OCI-LY3 (cell line): ENCODE results near the gene NUMBL.
A peak's percentile ranks its signal among the peaks of the same experiment; 100 is the strongest.

Experiments
- H2AFZ ChIP-seq: fragments of 200-600, 300-600 bp; shearing (Covaris generic); 2 replicates; pipeline ENCODE4 v1.6.0; 2014; ENCODE audit warnings: antibody characterized with exemption, low read depth, low read length
- H3K27ac ChIP-seq: fragments of 200-600, 300-600 bp; sonication (generic); 2 replicates; pipeline ENCODE4 v1.5.1; 2014; ENCODE audit warnings: mild to moderate bottlenecking, low read length, moderate library complexity, mixed read lengths
- H3K27me3 ChIP-seq: fragments of 200-600, 300-600 bp; sonication (generic); 2 replicates; pipeline ENCODE4 v1.6.1; 2014; ENCODE audit warnings: low read depth, low read length, mixed read lengths
- H3K36me3 ChIP-seq: fragments of 200-600, 300-600 bp; sonication (generic); replicated peaks from 2 replicates; pipeline ENCODE3; 2014; ENCODE audit warnings: low read depth, low read length, mixed read lengths
- H3K4me1 ChIP-seq: fragments of 300-600, 200-600 bp; sonication (generic); 2 replicates; pipeline ENCODE4 v1.6.1; 2014; ENCODE audit warnings: low read length, mixed read lengths
- H3K4me2 ChIP-seq: fragments of 200-600, 300-600 bp; sonication (generic); 2 replicates; pipeline ENCODE4 v1.6.1; 2014; ENCODE audit warnings: low read length, mixed read lengths
- H3K4me3 ChIP-seq: fragments of 300-600, 200-600 bp; sonication (generic); 2 replicates; pipeline ENCODE4 v1.5.1; 2014; ENCODE audit warnings: antibody characterized with exemption, mild to moderate bottlenecking, low read length, moderate library complexity
- H3K79me2 ChIP-seq: fragments of 300-600, 200-600 bp; shearing (Covaris generic); 2 replicates; pipeline ENCODE4 v1.6.1; 2014; ENCODE audit warnings: mild to moderate bottlenecking, low read length, mixed read lengths
- H3K9ac ChIP-seq: fragments of 300-600, 200-600 bp; shearing (Covaris generic); 2 replicates; pipeline ENCODE4 v1.6.0; 2014; ENCODE audit warnings: mild to moderate bottlenecking, low read length, moderate library complexity
- H3K9me3 ChIP-seq: fragments of 200-600, 300-600 bp; shearing (Covaris generic); 2 replicates; pipeline ENCODE4 v1.6.1; 2014; ENCODE audit warnings: low read length, mixed read lengths; ENCODE audit not compliant: insufficient read depth
- H4K20me1 ChIP-seq: fragments of 200-600, 300-600 bp; sonication (generic); 2 replicates; pipeline ENCODE4 v1.6.1; 2016; ENCODE audit warnings: low read length, mixed read lengths; ENCODE audit not compliant: insufficient read depth
- EZH2phosphoT487 ChIP-seq: fragments of 200-600 bp; shearing (Covaris generic); IDR thresholded peaks from 2 replicates; pipeline ENCODE4 v1.6.1; 2018; ENCODE audit warnings: antibody characterized with exemption, mixed run types, low read depth
- TF ChIP-seq, protein P1 (sequence below): fragments of 200-600, 300-600 bp; sonication (generic); IDR thresholded peaks from 2 replicates; pipeline ENCODE4 v1.5.1; 2014; ENCODE audit warnings: antibody characterized with exemption, low read length, low read depth

Gene NUMBL

DNA sequence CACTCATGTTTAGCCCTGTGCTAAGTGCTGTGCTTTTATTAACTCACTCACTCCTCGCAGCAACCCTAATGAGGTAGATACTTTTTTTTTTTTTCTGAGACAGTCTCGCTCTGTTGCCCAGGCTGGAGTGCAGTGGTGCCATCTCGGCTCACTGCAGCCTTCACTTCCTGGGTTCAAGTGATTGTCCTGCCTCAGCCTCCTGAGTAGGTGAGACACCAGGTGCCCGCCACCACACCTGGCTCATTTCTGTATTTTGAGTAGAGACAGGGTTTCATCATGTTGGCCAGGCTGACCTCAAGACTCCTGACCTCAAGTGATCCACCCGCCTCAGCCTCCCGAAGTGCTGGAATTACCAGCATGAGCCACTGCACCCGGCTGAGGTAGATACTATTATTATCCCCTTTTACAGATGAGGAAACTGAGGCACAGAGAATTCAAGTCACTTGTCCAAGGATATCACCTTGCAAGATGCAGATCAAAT lies 29.0 kb upstream of the NUMBL start:
- Histone ChIP-seq H3K79me2 (peaks cover 58% of the 10 kb centered on the region), H3K27me3 (no peaks in the 10 kb centered on the region), H3K4me2 (peak overlapping the region; percentile 100), H3K9me3 (no peaks in the 10 kb centered on the region), H4K20me1 (no peaks in the 10 kb centered on the region), H3K4me1 (peaks cover 32% of the 10 kb centered on the region), H3K36me3 (peaks cover 23% of the 10 kb centered on the region), H3K27ac (no peak overlapping the region), H3K4me3 (peak overlapping the region; percentile 79), H3K9ac (peak overlapping the region; percentile 90; the same call in 1 of the 2 replicates), H2AFZ (no peak overlapping the region)
- TF ChIP-seq EZH2phosphoT487: no peak
- TF ChIP-seq, protein P1, sequence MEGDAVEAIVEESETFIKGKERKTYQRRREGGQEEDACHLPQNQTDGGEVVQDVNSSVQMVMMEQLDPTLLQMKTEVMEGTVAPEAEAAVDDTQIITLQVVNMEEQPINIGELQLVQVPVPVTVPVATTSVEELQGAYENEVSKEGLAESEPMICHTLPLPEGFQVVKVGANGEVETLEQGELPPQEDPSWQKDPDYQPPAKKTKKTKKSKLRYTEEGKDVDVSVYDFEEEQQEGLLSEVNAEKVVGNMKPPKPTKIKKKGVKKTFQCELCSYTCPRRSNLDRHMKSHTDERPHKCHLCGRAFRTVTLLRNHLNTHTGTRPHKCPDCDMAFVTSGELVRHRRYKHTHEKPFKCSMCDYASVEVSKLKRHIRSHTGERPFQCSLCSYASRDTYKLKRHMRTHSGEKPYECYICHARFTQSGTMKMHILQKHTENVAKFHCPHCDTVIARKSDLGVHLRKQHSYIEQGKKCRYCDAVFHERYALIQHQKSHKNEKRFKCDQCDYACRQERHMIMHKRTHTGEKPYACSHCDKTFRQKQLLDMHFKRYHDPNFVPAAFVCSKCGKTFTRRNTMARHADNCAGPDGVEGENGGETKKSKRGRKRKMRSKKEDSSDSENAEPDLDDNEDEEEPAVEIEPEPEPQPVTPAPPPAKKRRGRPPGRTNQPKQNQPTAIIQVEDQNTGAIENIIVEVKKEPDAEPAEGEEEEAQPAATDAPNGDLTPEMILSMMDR: no peak

DNA sequence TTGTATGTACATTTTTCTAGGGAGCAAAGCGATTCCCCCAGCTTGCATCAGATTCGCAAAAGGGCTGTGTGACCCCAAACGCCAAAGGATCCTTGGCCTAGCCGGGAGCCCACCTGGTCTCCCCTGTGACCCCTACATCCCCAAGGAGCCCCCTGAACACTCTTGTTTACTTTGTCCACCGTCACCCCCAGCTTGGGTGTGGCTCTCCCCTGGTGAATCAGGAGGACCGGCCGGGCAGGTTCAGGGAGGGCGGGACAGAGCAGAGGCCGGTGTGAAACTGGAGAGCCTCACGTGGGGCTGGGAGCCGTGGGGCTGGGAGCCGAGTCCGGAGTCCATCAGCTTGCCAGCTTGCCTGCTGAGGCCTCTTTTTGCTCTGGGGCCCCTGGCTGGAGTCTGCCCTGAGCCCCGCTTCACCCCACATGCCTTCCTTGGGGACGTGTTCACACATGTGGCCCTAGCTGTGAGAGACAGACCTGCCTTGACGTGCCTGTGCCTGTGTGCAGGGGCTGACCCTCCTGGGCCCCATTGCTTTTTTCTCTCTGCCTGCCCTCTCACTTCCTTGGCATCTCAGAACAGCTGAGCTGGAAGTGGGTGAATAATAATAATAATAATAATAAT lies 28.4 kb upstream of the NUMBL start:
- no peak for TF ChIP-seq EZH2phosphoT487
- TF ChIP-seq, protein P1: no peak
- no peaks in the 10 kb centered on the region for H3K27me3 ChIP-seq
- peaks cover 23% of the 10 kb centered on the region for H3K36me3 ChIP-seq
- peak overlapping the region; percentile 43; the same call in 1 of the 2 replicates for H2AFZ ChIP-seq
- H3K79me2 ChIP-seq: peaks cover 60% of the 10 kb centered on the region
- peak overlapping the region; percentile 100 for H3K4me2 ChIP-seq
- no peaks in the 10 kb centered on the region for H4K20me1 ChIP-seq
- peak overlapping the region; percentile 40 for H3K27ac ChIP-seq
- peak overlapping the region; percentile 79 for H3K4me3 ChIP-seq
- H3K9me3 ChIP-seq: no peaks in the 10 kb centered on the region
- H3K4me1 ChIP-seq: peaks cover 36% of the 10 kb centered on the region
- H3K9ac ChIP-seq: peak overlapping the region; percentile 90

DNA sequence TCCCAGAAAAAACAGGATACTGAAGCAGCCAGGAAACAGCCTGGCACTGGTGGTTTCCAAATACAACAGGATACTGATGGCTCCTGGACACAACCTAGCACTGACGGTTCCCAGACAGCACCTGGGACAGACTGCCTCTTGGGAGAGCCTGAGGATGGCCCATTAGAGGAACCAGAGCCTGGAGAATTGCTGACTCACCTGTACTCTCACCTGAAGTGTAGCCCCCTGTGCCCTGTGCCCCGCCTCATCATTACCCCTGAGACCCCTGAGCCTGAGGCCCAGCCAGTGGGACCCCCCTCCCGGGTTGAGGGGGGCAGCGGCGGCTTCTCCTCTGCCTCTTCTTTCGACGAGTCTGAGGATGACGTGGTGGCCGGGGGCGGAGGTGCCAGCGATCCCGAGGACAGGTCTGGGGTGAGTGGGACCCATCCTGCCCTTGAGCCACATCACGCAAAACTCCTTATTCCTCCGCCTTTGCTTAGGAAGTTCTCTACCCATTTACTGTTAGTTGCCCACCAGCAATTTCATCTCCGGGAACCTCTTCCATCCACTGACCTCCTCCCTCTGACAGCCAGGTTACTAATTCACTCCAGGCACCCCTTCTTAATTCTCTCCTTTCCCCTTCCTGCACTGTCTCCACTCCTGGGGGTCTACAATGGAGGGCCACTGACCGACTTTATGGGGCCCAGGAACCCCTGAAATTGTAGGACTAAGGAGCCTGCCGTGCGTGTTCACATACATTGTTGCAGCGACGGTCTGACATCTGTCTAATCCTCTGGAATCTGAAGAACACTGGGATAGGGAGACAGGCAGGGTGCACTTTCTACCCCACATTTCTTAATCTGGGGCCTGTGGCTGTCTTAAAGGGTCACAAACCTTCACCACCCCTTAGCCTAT lies 27.7 kb upstream of the NUMBL start:
- Histone ChIP-seq H3K4me3 (peak overlapping the region; percentile 79), H3K9ac (peak overlapping the region; percentile 90), H3K4me2 (peak overlapping the region; percentile 100), H2AFZ (no peak overlapping the region), H3K4me1 (peaks cover 36% of the 10 kb centered on the region), H4K20me1 (no peaks in the 10 kb centered on the region), H3K27me3 (no peaks in the 10 kb centered on the region), H3K9me3 (no peaks in the 10 kb centered on the region), H3K79me2 (peaks cover 60% of the 10 kb centered on the region), H3K36me3 (peaks cover 17% of the 10 kb centered on the region), H3K27ac (peak overlapping the region; percentile 69)
- TF ChIP-seq EZH2phosphoT487: no peak
- TF ChIP-seq, protein P1: no peak

- peak overlapping the region; percentile 69 for H3K27ac ChIP-seq
Observed at GRCh38 chr19:40717325-40717879, 27.0 kb upstream of the NUMBL start.

More at GRCh38 chr19:40717325-40717879, 27.0 kb upstream of the NUMBL start:
- Histone ChIP-seq H3K36me3 (peaks cover 18% of the 10 kb centered on the region), H3K9me3 (no peaks in the 10 kb centered on the region), H2AFZ (no peak overlapping the region), H4K20me1 (no peaks in the 10 kb centered on the region), H3K4me1 (peaks cover 36% of the 10 kb centered on the region), H3K27me3 (no peaks in the 10 kb centered on the region), H3K9ac (peak overlapping the region; percentile 90), H3K4me3 (peak overlapping the region; percentile 79), H3K79me2 (peaks cover 58% of the 10 kb centered on the region), H3K4me2 (peak overlapping the region; percentile 100)
- no peak for TF ChIP-seq EZH2phosphoT487
- TF ChIP-seq, protein P1: no peak
